Kidney glomerular epithelial cell (primary cell): ENCODE results near the gene RAB17.
"Not testable (repeated sequence)": the region's sequence is repeated elsewhere in the genome, so short reads cannot be mapped to it uniquely, and the experiment has no call there.

Source experiments
- DNase-seq: peaks from one replicate; lab custom pipeline; 2025; lab: John Stamatoyannopoulos, UW

Gene RAB17

DNA sequence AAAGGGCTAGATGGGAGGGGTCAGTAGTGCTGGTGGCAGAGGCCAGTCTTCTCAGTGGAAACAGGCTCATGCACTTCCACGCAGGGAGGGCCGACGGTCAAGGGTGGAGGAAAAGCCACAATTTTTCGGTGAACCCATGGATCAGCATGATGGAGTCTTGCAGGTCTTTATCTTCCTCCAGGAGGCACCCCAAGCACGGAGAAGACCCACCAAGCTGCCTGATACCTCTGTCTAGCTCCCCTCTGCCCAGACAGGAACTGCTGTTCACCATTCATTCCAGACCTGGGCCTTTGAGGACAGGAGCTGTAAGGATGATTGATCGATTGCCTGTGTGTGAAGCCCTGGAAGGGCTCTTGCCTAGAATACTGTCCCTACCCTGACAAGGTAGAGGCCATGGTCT is 34.0 kb upstream of the RAB17 start:
- no peak for DNase-seq

DNA sequence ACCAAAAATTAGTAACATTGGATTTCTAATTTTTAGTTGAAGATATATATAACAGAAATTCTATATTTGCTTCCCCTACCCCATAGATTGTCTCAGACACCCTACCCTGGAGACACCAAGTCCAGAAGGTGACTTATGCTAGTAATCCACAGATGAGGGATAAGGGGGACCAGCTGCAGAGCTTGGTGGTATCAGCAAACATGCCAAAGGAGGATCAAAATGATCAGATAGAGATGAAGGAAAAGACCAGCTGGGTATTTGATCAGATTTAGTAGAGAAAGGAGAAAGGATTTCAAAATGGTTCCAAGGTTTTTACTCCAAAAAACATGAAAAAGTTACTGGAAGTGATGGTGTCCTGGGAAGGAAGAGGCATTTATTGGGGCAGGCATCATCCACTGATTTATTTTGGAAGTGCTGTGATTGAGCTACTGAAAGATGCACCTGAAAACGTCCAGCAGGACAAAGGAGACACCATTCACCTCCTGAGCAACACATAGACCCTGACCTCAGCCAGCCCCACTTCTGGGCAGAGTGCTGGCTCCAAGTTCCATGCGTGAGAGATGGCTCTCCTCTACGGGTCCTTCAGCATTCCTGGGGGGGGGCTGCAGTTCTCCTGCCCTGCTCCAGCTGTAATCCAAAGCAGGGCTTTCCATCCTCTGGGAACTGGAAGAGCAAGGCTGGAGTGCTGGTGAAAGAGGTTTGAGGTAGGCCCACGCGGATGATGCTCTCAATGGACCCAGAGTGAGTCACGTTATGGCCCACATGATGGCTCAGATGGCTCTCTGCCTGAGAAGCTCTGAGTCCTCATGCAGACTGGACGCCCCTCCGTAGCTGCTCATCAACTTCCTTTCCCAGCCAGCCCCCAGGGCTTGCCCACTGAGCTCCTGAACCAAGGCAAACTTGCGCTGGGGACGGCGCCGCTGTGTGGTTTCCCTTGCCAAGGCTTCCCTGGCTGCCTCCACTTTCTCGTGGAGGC is 33.2 kb upstream of the RAB17 start:
- no peak for DNase-seq

DNA sequence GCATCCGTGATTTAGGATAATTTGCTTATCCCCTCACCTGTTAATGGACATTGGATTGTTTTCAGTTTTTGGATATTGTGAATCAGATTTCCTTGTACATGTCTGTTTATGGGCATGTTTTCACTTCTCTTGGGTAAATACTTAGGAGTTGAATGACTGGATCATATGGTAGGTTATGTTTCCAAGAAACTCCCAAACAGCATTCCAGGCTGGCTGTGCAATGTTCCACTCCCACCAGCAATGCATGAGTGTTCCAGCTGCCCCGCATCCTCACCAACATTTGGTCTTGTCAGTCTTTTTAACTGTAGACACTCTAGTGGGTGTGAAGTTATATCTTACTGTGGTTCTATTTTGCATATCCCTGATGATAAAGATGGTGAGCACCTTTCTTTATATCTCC is 27.9 kb upstream of the RAB17 start:
- peak; percentile 10 for DNase-seq

DNA sequence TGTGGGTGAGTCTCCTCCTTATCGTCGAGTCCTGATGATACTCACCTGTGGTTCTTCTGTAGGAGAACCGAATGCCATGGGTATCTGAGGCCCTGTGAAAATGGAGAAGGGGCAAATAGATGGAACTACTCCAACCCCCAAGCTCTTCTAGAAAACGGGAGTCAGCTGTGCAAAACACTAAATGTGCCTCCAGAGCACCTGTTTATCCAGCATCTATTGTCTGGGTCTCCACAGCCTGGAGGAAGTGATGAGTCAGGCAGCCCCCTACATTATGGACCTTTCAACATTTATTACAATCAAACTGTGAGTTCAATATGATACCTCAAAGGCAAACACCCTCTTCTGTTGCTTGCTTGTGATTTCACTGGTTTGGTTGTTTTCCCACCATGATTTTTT is 27.1 kb upstream of the RAB17 start:
- DNase-seq, result no peak

DNA sequence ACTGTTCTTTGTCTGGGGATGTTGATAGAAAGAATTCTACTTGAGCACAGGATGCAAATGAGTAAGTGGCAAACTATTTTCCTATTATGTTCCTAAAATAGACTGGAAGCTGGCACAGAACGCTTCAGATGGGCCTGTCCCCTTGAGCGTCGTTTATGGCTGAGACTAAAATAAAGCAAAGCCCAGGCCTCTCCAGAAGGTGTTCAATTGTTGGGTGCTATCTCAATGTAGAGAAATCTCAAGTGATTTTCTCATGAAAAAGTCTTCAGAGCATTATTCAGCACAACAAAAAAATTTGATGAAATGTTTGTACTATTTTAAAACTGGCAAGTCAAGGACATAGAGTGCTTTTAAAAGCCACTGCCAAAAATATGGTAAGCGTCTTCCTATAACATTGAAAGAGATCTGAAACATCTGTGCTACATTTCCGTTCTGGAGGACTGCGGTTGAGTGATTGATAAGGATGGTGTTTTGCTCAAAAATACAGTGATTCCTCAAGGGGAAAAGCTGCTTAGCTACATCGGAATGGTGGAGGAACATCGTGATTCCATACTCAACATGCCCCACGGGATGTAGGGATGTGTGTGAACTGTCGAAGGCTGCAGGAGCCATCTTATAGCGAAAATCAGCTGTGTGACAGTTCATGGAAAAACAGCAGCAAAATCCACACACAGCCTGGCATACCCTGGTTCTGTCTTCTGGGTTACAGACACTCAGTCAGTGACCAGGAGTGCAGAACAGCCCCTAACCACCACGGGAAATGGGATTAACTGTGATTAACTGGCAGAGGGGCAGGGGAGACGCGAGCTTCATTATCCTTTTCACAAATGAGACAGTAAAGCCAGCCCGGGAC is 26.4 kb upstream of the RAB17 start:
- DNase-seq, result peak; percentile 58

DNA sequence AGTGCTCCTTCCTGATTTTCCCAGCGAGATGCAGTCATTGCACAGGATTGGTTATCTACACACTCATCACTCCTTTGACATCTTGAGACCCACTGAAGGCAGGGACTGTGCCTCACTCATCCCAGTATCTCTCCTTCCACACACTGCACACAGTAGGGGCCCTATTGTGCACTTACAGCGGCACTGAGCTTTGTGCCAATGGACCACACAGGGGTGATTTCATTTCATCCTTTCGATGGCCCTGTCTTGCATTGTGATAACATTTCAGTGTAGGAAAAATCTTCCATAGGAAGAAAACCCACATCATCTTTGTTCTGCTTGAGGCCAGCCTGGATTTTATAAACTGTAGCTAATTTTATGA is 25.8 kb upstream of the RAB17 start:
- no peak for DNase-seq

DNA sequence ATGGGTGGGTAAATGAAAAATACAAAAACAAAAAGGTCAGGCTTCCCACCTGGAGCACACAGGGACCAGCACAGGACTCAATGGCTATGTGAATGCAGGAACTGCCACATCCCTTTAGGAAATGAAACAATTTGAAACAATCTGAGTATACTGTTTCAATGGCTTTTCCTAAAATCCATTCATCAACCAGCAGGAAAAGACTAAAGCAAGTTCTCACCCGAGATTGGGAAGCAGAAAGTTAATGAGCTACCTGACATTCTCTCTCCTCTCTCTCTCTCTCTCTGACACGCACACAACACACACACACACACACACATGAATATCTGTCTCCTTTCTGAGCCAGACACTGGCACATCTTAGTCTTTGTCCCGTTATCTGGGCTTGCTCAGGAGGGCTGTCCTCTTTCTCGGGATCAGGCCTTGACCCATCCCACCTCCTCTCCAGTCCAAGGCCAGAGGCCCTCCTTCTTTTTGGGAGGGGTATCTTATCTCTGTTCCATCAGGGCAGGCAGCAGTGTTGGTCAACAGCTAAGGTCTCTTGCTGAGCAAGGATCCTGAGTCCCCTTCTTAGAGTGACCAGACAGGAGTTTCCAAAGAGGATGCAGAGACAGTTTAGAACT is 25.2 kb upstream of the RAB17 start:
- DNase-seq, result peak; percentile 5

DNA sequence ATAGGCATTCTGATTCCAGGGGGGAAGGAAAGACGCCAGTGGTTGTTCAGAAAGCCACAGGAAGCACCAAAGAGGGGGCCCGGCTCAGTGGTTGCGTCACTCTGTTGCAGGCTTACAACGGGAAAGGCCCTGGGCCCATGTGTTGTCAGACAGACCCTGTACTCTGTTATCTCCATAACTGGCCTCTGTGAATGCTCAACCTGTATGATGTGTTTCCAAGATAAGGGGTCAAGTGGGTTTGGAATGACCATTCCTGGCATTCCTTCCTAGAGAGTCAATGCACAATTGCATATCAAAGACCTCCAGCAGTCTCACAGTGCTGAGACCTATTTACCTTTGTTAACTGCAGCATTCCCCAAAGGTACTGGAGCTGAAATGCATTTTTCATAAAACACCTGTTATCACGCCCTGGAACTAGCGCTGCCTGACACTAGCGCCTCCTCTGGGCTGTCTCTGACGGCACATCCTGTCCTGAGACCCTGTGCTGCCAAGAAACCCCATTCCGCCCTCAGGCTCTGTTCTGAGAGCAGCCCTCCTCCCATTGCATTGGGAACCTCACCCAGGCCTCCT is 23.7 kb upstream of the RAB17 start:
- peak; percentile 80 for DNase-seq

DNA sequence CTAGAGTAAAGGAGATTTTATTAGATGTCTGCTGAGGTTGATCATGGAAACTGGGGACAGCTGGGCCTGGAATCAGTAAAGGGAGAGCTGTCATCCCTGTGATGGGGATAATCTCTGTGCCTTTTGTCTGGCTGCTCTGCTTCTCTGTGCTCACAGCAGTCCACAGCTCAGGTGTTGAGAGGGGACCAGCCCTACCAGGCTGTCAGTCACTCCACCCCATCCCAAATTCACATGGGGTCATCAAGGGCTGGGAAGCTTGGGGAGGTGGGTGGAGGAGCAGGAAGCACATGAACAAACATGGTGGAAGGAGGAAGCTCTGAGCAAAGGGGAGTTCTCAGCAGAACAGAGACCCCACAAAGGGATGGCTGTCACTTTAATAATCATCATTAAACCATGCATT is 23.1 kb upstream of the RAB17 start:
- no peak for DNase-seq

DNA sequence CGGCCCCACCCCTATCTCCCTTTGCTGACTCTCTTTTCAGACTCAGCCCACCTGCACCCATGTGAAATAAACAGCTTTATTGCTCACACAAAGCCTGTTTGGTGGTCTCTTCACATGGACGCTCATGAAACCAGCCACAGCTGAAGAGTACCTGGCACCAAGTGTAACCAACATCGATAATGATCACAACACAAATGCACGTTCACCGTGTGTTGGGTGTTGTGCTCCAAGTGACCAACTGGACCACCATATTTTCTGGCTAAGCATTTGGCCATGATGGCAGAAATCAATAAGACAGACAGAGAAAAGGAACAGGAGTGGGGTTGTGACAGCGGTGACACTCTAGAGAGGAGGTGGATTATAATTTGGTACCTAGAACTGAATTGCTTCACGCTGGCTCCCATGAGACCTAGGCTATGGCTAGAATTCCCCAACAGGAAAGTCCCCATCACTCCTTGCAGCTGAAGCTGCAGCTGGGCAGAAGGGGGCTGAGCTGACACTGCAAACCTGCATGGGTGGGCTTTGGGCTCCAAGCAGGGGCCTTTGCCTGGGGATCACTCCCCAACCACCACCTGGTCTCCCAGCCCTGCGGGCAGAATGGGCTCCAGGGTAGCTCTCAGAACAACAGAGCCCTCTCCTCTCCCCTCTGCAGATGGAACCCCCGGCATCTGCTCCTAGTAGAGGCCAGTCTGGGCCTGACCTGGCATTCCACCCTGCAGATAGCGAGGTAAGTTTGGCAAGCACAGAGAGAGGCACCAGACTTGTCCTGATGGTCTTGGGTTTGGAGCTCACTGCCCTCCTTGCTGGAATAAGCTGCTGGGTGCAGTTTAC is 22.2 kb upstream of the RAB17 start:
- no peak for DNase-seq

DNA sequence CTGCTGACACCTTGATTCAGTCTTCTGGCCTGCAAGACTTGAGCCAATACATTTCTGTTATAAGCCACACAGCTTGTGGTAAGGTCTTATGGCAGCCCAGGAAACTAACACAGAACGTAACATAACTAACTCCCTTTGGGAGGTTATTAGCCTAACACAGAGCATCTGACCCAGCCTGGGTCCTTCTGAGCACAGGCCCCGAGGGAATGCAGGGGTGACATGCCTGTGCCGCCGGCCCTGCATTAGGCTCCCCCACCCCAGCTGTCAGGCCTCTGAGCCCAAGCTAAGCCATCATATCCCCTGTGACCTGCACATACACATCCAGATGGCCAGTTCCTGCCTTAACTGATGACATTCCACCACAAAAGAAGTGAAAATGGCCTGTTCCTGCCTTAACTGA is 16.0 kb upstream of the RAB17 start:
- DNase-seq, result not testable (repeated sequence)

DNA sequence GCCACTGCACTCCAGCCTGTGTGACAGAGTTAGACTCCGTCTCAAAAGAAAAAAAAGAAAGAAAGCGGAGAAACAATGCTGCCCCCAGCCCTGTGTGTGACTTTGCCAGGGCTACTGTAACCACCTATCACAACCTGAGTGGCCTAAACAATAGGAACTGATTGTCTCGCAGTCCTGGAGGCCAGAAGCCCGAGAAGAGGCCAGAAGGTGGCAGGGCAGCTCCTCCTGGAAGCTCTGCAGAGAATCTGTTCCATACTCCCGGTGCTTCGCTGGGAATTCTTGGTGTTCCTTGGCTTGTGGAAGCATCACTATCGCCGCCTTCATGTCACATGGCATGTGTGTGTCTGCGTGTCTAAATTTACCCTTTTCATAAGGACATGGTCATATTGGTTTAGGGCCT is 14.4 kb upstream of the RAB17 start:
- no peak for DNase-seq

DNA sequence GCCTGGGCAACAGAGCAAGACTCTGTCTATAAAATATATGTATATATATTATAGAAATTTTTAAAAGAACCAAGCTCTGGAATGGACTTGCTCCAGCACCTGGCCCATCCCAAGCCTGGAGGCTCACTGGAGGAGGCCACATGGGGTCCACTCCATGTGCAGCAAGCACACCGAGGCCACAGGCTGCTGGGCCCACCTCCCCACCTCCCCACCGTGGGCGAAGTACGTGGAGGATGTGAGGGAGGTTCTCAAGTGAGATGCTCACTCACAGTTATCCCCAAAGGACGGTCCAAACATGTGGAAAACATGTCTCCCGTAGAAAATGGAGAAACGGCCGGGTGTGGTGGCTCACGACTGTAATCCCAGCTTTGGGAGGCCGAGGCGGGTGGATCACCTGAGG is 13.9 kb upstream of the RAB17 start:
- no peak for DNase-seq

DNA sequence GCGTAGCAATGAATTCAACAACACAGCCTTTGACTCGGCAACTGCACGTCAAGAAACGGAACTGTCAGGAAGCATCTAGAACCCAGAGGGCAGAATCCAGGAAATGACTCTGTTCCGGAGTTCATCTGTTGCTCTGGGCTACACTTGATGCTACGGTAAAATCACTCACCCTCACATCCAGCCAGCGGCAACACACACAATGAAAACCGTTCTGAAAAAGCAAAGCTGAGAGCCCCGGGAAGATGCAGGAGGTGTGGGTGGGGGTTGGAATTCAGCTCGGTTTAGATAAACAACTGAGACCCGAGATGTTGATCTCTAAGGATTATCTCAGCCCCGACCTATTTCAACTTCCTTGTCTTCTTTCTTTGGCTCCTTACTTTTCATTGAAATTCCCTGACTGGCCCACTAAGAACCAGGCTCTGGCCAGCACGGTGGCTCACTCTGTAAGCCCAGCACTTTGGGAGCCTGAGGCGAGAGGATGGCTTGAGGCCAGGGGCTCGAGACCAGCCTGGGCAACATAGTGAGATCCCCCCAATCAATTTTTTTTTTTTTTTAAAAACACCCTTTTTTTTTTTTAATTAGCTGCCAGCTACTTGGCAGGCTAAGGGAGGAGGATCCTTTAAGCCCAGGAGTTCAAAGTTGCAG is 13.3 kb upstream of the RAB17 start:
- peak; percentile 43 for DNase-seq

DNA sequence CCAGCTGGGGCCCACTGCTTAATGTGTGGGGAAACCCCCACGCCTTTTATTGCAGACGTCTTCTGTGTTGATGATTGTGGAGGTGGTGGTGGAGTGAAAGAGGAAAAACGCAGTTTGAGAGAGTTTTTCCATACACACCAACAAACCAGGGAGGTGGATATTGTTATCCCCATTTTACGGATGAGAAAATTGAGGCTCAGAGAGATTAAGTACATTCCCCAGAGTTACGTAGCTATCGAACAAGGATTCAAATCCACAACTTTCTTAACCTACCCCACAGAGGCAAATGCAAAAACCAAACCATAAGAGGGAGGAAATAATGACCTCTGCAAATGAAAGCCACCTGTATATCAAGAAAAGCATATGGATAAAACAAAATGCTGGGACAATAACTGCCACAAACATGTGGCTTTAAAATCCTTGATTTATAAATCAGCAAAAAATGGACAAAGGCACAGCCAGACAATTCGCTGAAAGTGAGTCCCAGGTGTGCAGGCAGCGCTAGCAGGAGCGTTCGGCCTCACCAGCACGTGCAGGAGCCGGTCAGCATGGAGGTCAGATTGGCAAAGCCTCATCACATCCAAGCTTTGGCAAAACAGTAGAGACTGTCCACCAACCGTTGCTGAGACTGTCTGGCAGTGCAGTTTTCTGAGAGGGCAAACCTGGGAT is 12.6 kb upstream of the RAB17 start:
- DNase-seq, result no peak

DNA sequence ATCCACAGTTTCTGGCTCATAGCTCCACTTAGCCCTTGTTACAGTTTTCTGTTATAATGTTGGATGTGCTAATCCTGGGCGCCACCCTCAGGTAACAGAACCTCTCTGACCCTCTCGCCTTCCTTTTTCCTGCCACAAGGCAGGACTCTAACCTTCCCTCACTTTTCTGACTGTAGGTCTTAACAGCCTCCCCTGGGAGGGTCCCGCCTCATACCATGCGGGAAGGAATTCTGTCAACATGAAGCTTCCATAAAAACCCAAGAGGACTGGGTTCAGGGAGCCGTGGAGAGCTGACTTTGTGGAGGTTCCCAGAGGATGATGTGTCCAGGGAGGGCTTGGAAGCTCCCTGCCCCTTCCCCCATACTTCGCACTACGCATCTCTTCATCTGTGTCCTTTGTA is 11.9 kb upstream of the RAB17 start:
- DNase-seq, result no peak

DNA sequence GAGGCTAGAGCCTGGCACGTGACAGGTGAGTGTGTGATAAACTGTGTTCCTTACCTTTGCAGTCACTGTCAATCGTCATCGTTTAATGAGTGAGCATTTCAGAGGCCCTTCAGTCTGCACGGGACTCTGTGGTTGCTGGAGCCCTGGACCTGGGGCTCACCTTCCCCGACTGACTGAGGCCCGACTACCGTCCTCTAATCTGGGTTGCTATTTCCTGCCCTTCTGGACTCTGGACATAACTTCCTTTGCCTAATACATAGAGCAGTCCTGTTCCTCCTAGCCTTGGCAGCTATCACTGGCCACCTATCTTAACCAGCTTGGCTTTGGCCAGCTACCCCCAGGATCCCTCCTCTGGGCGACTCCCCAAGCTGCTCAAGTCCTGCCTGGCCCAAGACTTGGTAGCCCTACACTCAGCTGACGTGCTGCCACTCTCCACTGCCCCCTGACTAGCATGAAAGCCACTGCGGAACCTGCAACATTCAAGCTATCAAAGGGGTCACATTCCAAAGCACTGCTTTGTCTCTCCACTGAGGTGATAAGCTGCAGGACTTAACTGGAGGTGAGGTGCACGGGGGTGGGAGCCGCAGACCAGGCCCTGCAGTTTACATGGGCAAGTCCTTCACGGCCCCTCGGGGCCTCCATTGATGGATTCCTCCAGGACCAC is 11.1 kb upstream of the RAB17 start:
- DNase-seq, result no peak

DNA sequence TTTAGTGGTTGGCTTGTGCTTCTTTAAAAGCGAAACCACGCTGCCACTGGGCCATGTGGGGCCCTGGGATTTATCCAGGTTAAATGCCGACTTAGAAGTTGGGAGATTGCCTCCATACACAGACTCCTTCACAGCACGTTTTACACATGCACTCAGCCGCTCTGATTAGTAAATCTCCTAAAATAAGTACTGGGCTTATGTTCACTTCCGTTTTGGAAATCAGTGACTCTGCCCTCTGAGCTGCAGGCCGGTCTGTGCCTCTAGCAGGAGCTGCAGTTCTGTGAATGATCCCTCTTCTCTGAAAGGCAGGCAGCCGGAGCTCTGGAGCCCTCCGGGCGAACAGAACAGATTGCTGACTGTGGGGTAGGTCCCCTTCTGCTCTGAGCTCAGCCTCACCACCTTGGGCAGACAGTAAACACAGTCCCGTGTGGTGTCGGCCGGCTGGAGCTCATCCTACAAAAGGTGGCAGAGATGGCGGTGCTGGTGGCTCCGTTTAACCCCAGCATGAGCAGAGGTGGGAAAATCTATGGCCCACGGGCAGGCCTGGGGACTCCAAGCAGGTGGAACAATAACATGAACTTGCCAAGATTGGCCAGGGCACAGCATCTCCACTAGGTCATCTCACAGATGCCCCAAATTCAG is 9.8 kb upstream of the RAB17 start:
- no peak for DNase-seq

DNA sequence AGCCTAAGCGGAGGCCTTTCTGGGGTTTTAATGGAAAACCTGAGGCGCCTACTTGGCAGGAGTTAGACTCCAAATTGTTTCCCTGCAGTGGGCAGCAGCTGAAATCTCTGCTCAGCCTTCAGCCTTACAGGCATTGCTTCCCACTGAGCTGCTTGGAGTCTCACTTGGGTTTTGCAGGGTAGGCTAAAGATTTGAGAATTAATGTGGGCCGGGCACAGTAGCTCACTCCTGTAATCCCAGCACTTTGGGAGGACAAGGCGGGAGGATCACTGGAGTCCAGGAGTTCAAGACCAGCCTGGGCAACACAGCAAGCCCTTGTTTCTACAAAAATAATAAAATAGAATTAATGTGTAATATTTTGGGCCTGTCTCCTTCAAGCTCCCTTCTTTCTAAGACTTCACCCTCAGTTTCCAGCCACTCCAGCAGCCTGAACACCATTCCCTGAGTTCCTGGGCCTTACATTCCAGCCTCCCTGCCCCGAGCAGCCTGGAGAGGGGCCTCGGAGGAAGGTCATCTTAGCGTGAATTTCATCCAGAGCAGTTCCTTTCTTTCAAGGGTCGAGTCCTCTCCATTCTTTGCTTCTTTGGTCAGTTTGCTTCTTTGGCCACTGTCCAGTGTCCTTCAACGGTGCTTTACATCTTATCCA is 9.1 kb upstream of the RAB17 start:
- no peak for DNase-seq
